Activated naive CD4-positive, alpha-beta T cell treated with anti-CD3 and anti-CD28 coated beads, Interleukin-2, amount 10 ng/mL, durations not matched to agents 7 days and 5 days (primary cell): Measurements from ENCODE around the gene GLRA2.
A peak's percentile ranks its signal among the peaks of the same experiment; 100 is the strongest.
"Not testable (repeated sequence)": the region's sequence is repeated elsewhere in the genome, so short reads cannot be mapped to it uniquely, and the experiment has no call there.

Experiments used
- CTCF ChIA-PET: fragments of 350-600 bp; sonication (Branson Sonifier 250); formaldehyde crosslinking; loops from one replicate; lab custom pipeline; 2021; ENCODE audit warnings: antibody characterized with exemption; lab: Charles Lee
- DNase-seq: peaks from one replicate; pipeline ENCODE4 v3.0.0-alpha.2; 2020
- H3K27ac Mint-ChIP-seq: one replicate; pipeline ENCODE4 v1.8.0; 2021; ENCODE audit warnings: mild to moderate bottlenecking, moderate library complexity, mixed read lengths
- H3K27me3 Mint-ChIP-seq: one replicate; pipeline ENCODE4 v1.8.0; 2021; ENCODE audit warnings: mild to moderate bottlenecking, mixed read lengths
- H3K36me3 Mint-ChIP-seq: one replicate; pipeline ENCODE4 v1.8.0; 2021; ENCODE audit warnings: mixed read lengths
- H3K4me1 Mint-ChIP-seq: one replicate; pipeline ENCODE4 v1.8.0; 2021; ENCODE audit warnings: mixed read lengths
- H3K4me3 Mint-ChIP-seq: one replicate; pipeline ENCODE4 v1.8.0; 2021; ENCODE audit warnings: mild to moderate bottlenecking, moderate library complexity, mixed read lengths
- H3K9me3 Mint-ChIP-seq: one replicate; pipeline ENCODE4 v1.8.0; 2021; ENCODE audit warnings: mixed read lengths

Gene GLRA2

GRCh38 chrX:14630733-14631132 is 101.4 kb downstream of the GLRA2 start:
- H3K27ac Mint-ChIP-seq, result no peak overlapping the region
- CTCF ChIA-PET, result no interaction called here
- no peaks in the 10 kb centered on the region for H3K36me3 Mint-ChIP-seq
- DNase-seq, result no peak
- H3K27me3 Mint-ChIP-seq, result no peaks in the 10 kb centered on the region
- H3K4me3 Mint-ChIP-seq, result no peak overlapping the region
- H3K4me1 Mint-ChIP-seq, result no peaks in the 10 kb centered on the region
- no peaks in the 10 kb centered on the region for H3K9me3 Mint-ChIP-seq

GRCh38 chrX:14641681-14642655 is 112.6 kb downstream of the GLRA2 start:
- no peak for DNase-seq
- CTCF ChIA-PET, result no interaction called here
- Mint-ChIP-seq H3K9me3 (no peaks in the 10 kb centered on the region), H3K27ac (no peak overlapping the region), H3K4me1 (no peaks in the 10 kb centered on the region), H3K27me3 (no peaks in the 10 kb centered on the region), H3K4me3 (no peak overlapping the region), H3K36me3 (no peaks in the 10 kb centered on the region)

- Mint-ChIP-seq H3K9me3 (no peaks in the 10 kb centered on the region), H3K4me3 (no peak overlapping the region), H3K36me3 (no peaks in the 10 kb centered on the region), H3K4me1 (no peaks in the 10 kb centered on the region), H3K27ac (no peak overlapping the region), H3K27me3 (no peaks in the 10 kb centered on the region)
- CTCF ChIA-PET, result no interaction called here
- DNase-seq, result no peak
These were observed 131.6 kb downstream of the GLRA2 start for GRCh38 chrX:14660970-14661369.

- H3K4me3 Mint-ChIP-seq, result no peak overlapping the region
- CTCF ChIA-PET, result no interaction called here
These were observed 141.5 kb downstream of the GLRA2 start for GRCh38 chrX:14670819-14671218.

GRCh38 chrX:14672611-14673172 is 143.4 kb downstream of the GLRA2 start:
- Mint-ChIP-seq H3K9me3 (no peaks in the 10 kb centered on the region), H3K27me3 (no peaks in the 10 kb centered on the region), H3K27ac (no peak overlapping the region)

More at GRCh38 chrX:14670819-14671218, 141.5 kb downstream of the GLRA2 start:
- H3K27me3 Mint-ChIP-seq, result no peaks in the 10 kb centered on the region
- DNase-seq, result no peak
- no peaks in the 10 kb centered on the region for H3K36me3 Mint-ChIP-seq
- no peaks in the 10 kb centered on the region for H3K4me1 Mint-ChIP-seq
- no peaks in the 10 kb centered on the region for H3K9me3 Mint-ChIP-seq
- no peak overlapping the region for H3K27ac Mint-ChIP-seq

GRCh38 chrX:14673236-14673635 is 143.9 kb downstream of the GLRA2 start:
- no peaks in the 10 kb centered on the region for H3K36me3 Mint-ChIP-seq
- H3K4me3 Mint-ChIP-seq, result no peak overlapping the region
- no peak for DNase-seq
- H3K4me1 Mint-ChIP-seq, result no peaks in the 10 kb centered on the region
- no peaks in the 10 kb centered on the region for H3K27me3 Mint-ChIP-seq
- no peaks in the 10 kb centered on the region for H3K9me3 Mint-ChIP-seq
- CTCF ChIA-PET, result no interaction called here
- H3K27ac Mint-ChIP-seq, result no peak overlapping the region

More at GRCh38 chrX:14672611-14673172, 143.4 kb downstream of the GLRA2 start:
- DNase-seq, result no peak
- no peak overlapping the region for H3K4me3 Mint-ChIP-seq
- no peaks in the 10 kb centered on the region for H3K4me1 Mint-ChIP-seq
- no peaks in the 10 kb centered on the region for H3K36me3 Mint-ChIP-seq
- CTCF ChIA-PET, result no interaction called here

- no peaks in the 10 kb centered on the region for H3K9me3 Mint-ChIP-seq
- H3K36me3 Mint-ChIP-seq, result no peaks in the 10 kb centered on the region
- DNase-seq, result no peak
- H3K4me1 Mint-ChIP-seq, result no peaks in the 10 kb centered on the region
- no peaks in the 10 kb centered on the region for H3K27me3 Mint-ChIP-seq
- H3K27ac Mint-ChIP-seq, result no peak overlapping the region
- H3K4me3 Mint-ChIP-seq, result no peak overlapping the region
- CTCF ChIA-PET, result no interaction called here
These were observed 144.4 kb downstream of the GLRA2 start for GRCh38 chrX:14673764-14674163.

GRCh38 chrX:14675500-14675899 is 146.2 kb downstream of the GLRA2 start:
- no peaks in the 10 kb centered on the region for H3K27me3 Mint-ChIP-seq
- no peak for DNase-seq
- H3K9me3 Mint-ChIP-seq, result no peaks in the 10 kb centered on the region
- H3K36me3 Mint-ChIP-seq, result no peaks in the 10 kb centered on the region
- no peaks in the 10 kb centered on the region for H3K4me1 Mint-ChIP-seq
- H3K27ac Mint-ChIP-seq, result no peak overlapping the region
- H3K4me3 Mint-ChIP-seq, result no peak overlapping the region
- CTCF ChIA-PET, result no interaction called here

- Mint-ChIP-seq H3K27ac (no peak overlapping the region), H3K9me3 (no peaks in the 10 kb centered on the region), H3K27me3 (no peaks in the 10 kb centered on the region), H3K4me3 (no peak overlapping the region), H3K36me3 (no peaks in the 10 kb centered on the region), H3K4me1 (no peaks in the 10 kb centered on the region)
- DNase-seq, result no peak
- CTCF ChIA-PET, result no interaction called here
These were observed 147.1 kb downstream of the GLRA2 start for GRCh38 chrX:14676431-14676830.

GRCh38 chrX:14688331-14688730 is 159.0 kb downstream of the GLRA2 start:
- H3K36me3 Mint-ChIP-seq, H3K27ac Mint-ChIP-seq, H3K4me1 Mint-ChIP-seq, H3K27me3 Mint-ChIP-seq, H3K9me3 Mint-ChIP-seq, H3K4me3 Mint-ChIP-seq, CTCF ChIA-PET, DNase-seq: not testable (repeated sequence)

GRCh38 chrX:14690553-14690952 is 161.2 kb downstream of the GLRA2 start:
- no peak for DNase-seq
- Mint-ChIP-seq H3K36me3 (no peaks in the 10 kb centered on the region), H3K27me3 (no peaks in the 10 kb centered on the region), H3K9me3 (peaks cover 2% of the 10 kb centered on the region), H3K27ac (no peak overlapping the region), H3K4me1 (no peaks in the 10 kb centered on the region), H3K4me3 (no peak overlapping the region)
- CTCF ChIA-PET, result no interaction called here

- no peaks in the 10 kb centered on the region for H3K36me3 Mint-ChIP-seq
- DNase-seq, result no peak
- H3K9me3 Mint-ChIP-seq, result no peaks in the 10 kb centered on the region
- CTCF ChIA-PET, result no interaction called here
- no peaks in the 10 kb centered on the region for H3K4me1 Mint-ChIP-seq
- no peak overlapping the region for H3K4me3 Mint-ChIP-seq
- no peaks in the 10 kb centered on the region for H3K27me3 Mint-ChIP-seq
- H3K27ac Mint-ChIP-seq, result no peak overlapping the region
These were observed 165.3 kb downstream of the GLRA2 start for GRCh38 chrX:14694611-14695010.

- CTCF ChIA-PET, result no interaction called here
- Mint-ChIP-seq H3K27ac (no peak overlapping the region), H3K27me3 (no peaks in the 10 kb centered on the region), H3K4me3 (no peak overlapping the region), H3K36me3 (no peaks in the 10 kb centered on the region), H3K4me1 (no peaks in the 10 kb centered on the region), H3K9me3 (no peaks in the 10 kb centered on the region)
- DNase-seq, result peak; percentile 20
These were observed 168.1 kb downstream of the GLRA2 start for GRCh38 chrX:14697451-14697850.

- Mint-ChIP-seq H3K27ac (no peak overlapping the region), H3K9me3 (no peaks in the 10 kb centered on the region), H3K27me3 (no peaks in the 10 kb centered on the region), H3K36me3 (no peaks in the 10 kb centered on the region), H3K4me1 (no peaks in the 10 kb centered on the region), H3K4me3 (no peak overlapping the region)
- CTCF ChIA-PET, result no interaction called here
- DNase-seq, result no peak
These were observed 169.5 kb downstream of the GLRA2 start for GRCh38 chrX:14698790-14699189.

- Mint-ChIP-seq H3K36me3 (no peaks in the 10 kb centered on the region), H3K4me3 (no peak overlapping the region), H3K4me1 (no peaks in the 10 kb centered on the region), H3K27me3 (no peaks in the 10 kb centered on the region), H3K27ac (no peak overlapping the region), H3K9me3 (no peaks in the 10 kb centered on the region)
- CTCF ChIA-PET, result no interaction called here
- DNase-seq, result no peak
These were observed 171.6 kb downstream of the GLRA2 start for GRCh38 chrX:14700982-14701381.
